NCI-H2196 treated with DMSO at 0.1 percent for 48 hours (cell line): Measurements from ENCODE around the gene SCCPDH.

Experiments
- DNase-seq: peaks from one replicate; lab custom pipeline; 2025; ENCODE audit not compliant: unreplicated experiment; lab: John Stamatoyannopoulos, UW

SCCPDH gene

GRCh38 chr1:246748867-246749266, 24.7 kb downstream of the SCCPDH start:
- no peak for DNase-seq

- DNase-seq: no peak
These were observed 26.5 kb downstream of the SCCPDH start for GRCh38 chr1:246750752-246751151.

GRCh38 chr1:246753670-246754535, 29.7 kb downstream of the SCCPDH start:
- DNase-seq: no peak

- no peak for DNase-seq
These were observed 31.2 kb downstream of the SCCPDH start for GRCh38 chr1:246755419-246755818.

GRCh38 chr1:246760422-246761347, 36.5 kb downstream of the SCCPDH start:
- no peak for DNase-seq

- no peak for DNase-seq
These were observed 37.2 kb downstream of the SCCPDH start for GRCh38 chr1:246761396-246761795.

GRCh38 chr1:246765521-246765920, 41.3 kb downstream of the SCCPDH start:
- DNase-seq: no peak

- no peak for DNase-seq
These were observed 44.3 kb downstream of the SCCPDH start for GRCh38 chr1:246768403-246769020.

GRCh38 chr1:246769306-246769705, 45.1 kb downstream of the SCCPDH start:
- no peak for DNase-seq

- no peak for DNase-seq
These were observed 47.2 kb downstream of the SCCPDH start for GRCh38 chr1:246771366-246771765.

GRCh38 chr1:246772686-246773085, 48.5 kb downstream of the SCCPDH start:
- DNase-seq: no peak

GRCh38 chr1:246773213-246773641, 49.0 kb downstream of the SCCPDH start:
- DNase-seq: no peak

GRCh38 chr1:246775531-246776385, 51.5 kb downstream of the SCCPDH start:
- DNase-seq: no peak

- no peak for DNase-seq
These were observed 52.7 kb downstream of the SCCPDH start for GRCh38 chr1:246776923-246777322.

- no peak for DNase-seq
These were observed 54.5 kb downstream of the SCCPDH start for GRCh38 chr1:246778663-246779062.

GRCh38 chr1:246779561-246780175, 55.5 kb downstream of the SCCPDH start:
- DNase-seq: no peak

- DNase-seq: no peak
These were observed 56.1 kb downstream of the SCCPDH start for GRCh38 chr1:246780264-246780663.

GRCh38 chr1:246781212-246781611, 57.0 kb downstream of the SCCPDH start:
- DNase-seq: no peak

- peak; percentile 28 for DNase-seq
These were observed 58.1 kb downstream of the SCCPDH start for GRCh38 chr1:246782120-246782900.
